IMR-90 (cell line): ENCODE data around the gene EXOC3L4.

Source experiments
- CEBPB ChIP-seq: IDR thresholded peaks from 2 replicates; pipeline ENCODE4 v1.6.1; 2012; ENCODE audit warnings: low read depth, low read length, improper control_type of control experiment
- CTCF ChIP-seq: conservative IDR thresholded peaks from 2 replicates; pipeline ENCODE4 v1.5.1; 2012; ENCODE audit warnings: mild to moderate bottlenecking, low read depth, low read length, improper control_type of control experiment
- MXI1 ChIP-seq: IDR thresholded peaks from 2 replicates; pipeline ENCODE4 v1.6.1; 2012; ENCODE audit warnings: low read depth, mild to moderate bottlenecking, low read length, moderate library complexity, borderline replicate concordance
- POLR2A ChIP-seq: IDR thresholded peaks from 2 replicates; pipeline ENCODE4 v1.6.1; 2012; ENCODE audit warnings: mild to moderate bottlenecking, low read depth, low read length
- RFX5 ChIP-seq: IDR thresholded peaks from 2 replicates; pipeline ENCODE4 v1.8.0; 2012; ENCODE audit warnings: low read depth, mild to moderate bottlenecking, low read length, moderate library complexity

DNA sequence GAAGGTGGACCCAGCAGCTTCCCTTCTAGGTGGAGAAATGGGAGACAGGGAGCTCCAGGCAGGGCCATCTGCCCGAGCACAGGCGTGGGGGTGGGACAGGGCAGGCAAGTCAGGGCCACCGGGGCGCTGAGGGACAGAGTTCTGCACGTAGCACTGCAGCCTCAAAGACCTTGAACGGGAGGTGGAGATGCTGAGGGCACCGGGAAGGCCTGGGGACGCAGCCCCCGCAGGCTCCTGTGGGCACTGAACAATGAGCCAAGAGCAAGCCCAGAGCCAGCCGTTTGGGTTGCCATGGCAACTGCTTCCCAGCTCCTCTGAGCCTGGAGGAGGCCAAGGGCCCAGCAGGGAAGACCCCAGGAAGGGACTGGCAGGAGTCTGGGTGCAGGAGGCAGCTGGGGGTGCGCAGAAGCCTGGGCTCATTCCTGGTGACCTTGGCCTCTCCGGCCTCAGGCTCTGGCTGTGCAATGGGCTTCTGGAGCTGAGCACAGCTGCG lies 7.1 kb upstream of the EXOC3L4 start:
- no peak for TF ChIP-seq CTCF
- no peak for TF ChIP-seq RFX5
- TF ChIP-seq POLR2A, result no peak
- TF ChIP-seq CEBPB, result no peak
- TF ChIP-seq MXI1, result no peak
